Activated CD8-positive, alpha-beta memory T cell treated with anti-CD3 and anti-CD28 coated beads for 1 hour (primary cell): Measurements from ENCODE around the gene UBXN11.
"Not testable (repeated sequence)": the region's sequence is repeated elsewhere in the genome, so short reads cannot be mapped to it uniquely, and the experiment has no call there.

Source experiments
- DNase-seq, 2 donors: peaks; one replicate each; pipeline ENCODE4 v3.0.0-alpha.2; 2020; ENCODE audit warnings: low read depth in 1 of 2; ENCODE audit errors: extremely low read depth in 1 of 2

Gene UBXN11

DNA sequence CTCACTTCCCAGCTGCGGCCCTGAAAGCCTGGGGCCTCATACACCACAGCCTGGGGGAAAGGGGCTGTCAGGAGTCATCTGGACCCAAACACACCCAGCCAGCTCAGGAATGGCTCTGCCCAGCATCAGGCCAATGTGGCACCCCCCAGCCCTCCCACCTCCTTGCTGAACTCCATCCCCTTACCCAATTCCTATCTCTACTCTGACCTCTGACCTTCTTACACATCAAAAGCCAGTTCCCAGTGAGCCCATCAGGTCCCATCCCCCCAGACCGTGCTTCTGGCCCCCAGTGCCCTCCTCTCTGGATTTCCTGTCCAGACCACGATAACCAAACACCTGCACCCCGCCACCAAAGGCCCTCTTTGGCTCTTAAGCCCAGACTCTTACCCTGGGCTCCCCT, 31.2 kb upstream of the UBXN11 start:
- DNase-seq = no peak

DNA sequence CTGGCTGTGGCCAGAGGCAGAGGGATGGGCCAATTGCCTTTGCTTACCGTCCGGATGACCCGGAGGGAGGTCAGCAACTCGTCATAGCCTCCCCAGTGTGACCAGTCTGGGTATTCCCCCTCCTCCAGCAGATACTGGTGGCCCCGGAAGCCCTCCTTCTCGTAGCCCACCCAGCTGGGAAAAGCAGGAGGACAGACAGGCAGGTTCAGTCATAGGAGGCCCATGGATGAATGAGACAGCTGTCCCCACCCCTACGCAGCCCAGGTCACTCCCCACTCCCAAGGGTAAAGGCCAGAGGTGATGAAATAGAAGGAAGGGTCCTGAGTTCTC, 30.7 kb upstream of the UBXN11 start:
- DNase-seq = no peak

DNA sequence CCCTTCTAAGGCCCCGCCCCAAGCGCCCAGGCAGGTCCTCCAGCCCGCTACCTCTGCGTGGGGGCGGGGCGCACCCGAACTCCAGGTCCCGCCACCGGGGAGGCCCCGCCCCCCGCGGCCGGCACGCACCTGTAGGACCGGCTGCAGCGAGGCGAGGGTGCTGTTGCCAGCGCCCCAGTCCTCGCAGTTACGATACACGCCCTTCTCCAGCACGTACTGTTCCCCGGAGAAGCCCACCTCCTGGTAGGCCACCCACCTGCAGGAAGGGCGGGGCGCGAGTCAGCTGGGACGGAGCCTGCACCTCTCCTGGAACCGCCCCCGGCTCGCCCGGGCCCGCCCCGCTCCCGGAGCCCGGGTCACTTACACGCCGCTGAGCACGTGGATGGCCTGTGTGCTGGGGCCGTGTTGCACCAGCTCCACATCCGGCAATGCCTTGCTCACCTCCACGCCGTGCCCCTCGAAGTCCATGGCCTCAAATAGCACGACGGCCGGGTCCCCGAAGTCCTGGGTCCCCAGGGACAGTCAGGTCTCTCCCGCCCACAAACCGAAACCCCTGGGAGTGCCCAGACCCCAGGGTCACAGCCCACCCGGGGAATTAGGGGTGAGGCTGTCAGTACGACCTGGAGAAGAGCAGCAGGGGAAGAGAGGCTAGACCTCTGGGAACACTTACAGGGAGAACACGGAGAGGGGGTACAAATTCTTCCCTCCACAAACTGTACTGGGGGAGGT, 30.2 kb upstream of the UBXN11 start:
- DNase-seq = peak; percentile 62 to 80

DNA sequence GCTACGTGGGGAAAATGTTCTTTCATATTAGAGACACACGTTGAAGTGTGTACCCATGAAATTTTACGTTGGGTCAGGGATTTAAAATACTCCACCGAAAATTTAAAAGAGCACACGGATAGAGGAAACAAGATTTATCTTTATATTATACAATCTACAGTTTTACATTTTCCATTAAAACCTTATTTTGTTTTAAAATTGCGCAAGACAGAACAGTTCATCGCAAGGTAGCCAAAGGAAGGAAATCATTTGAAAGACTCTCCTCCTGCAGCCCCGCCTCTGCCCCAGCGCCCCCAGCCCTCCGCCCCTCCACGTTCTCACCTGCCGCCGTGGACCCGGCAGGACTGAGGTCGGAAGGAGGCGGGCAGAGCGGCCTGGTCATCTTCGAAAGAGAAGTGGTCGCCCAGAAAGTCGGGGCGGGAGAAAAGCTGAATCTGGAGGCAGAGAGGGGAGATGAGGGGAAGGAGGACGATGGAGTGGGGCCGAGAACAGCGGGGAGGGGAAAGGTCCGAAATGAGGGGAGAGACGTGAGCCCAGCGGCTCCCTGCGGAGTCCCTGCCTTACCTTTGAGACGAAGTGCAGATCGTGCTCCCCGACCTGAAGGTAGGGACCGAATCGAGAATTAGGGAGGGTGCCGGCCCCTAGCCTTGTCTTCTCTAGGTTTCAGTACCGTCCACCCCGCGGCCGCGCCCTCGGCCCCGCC, 29.5 kb upstream of the UBXN11 start:
- no peak for DNase-seq

DNA sequence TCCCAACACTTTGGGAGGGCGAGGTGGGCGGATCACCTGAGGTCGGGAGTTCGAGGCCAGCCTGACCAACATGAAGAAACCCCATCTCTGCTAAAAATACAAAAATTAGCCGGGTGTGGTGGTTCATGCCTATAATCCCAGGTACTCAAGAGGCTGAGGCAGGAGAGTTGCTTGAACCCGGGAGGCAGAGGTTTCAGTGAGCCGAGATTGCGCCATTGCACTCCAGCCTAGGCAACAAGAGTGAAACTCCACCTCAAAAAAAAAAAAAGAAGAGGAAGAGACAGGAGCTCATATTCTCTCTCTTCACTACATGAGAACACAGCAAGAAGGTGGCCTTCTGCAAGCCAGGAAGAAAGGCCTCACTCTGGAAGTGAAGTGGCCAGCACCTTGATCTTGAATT, 26.9 kb upstream of the UBXN11 start:
- not testable (repeated sequence) for DNase-seq

DNA sequence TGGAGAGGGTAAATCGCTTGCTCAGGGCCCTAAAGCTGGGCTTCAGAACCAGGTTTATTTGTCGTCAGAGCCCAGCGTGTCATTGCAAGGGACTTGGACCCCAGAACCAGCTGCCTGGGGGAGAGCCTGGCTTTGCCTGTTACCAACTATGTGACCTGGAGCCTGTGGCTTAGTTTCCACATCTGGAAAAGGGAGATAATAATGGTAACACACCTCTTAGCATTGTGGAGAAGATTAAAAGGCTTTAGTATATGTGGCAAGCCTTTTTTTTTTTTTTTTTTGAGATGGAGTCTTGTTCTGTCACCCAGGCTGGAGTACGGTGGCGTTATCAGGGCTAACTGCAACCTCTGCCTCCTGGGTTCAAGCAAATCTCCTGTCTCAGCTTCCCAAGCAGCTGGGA, 23.8 kb upstream of the UBXN11 start:
- no peak for DNase-seq

DNA sequence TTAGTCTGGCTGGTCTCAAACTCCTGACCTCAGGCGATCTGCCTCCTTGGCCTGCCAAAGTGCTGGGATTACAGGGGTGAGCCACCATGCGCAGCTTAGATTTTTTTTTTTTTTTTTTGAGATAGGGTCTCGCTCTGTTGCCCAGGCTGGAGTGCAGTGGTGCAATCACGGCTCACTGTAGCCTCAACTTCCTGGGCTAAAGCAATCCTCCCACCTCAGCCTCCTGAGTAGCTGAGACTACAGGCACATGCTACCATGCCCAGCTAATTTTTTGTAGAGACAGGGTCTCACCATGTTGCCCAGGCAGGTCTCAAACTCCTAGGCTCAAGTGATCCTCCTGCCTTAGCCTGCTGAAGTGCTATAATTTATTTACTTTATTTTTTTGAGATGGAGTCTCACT, 22.9 kb upstream of the UBXN11 start:
- DNase-seq = not testable (repeated sequence)

DNA sequence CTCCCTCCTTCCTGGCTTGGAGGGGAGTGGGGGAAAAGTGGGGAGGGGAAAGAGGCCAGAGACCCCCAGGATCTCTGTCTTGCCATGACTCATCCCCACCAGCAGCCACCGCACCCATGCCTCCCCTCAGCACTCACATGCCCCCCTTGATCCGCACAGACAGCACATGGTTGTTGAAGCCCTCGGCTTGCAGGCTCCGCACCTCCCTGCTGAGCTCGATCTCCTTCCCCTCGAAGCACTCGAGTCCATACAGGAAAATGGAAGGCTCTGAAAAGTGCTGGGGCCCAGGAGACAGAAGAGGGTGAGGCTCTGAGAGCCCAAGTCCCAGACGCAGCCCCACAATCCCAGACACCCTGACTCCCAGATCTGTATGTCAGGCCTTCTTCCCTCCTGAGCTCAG, 22.2 kb upstream of the UBXN11 start:
- no peak for DNase-seq

DNA sequence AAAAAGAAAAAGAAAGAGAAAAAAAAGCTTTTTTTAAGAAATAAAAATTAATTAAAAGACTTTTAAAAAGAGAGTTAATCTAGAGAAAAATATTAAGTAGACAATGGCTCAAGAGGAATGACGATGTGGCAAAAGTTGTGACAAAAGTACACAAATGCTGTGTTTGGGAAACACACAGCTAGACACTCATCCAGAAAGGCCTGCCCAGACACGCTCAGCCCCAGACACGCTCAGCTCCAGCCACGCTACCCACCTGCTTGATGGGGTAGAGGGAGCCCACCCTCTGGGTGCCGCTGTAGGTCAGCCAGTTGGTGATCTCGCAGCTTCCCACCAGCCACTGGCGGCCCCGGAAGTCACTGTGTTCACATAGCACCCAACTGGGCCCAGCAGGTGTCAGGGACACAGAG, 21.5 kb upstream of the UBXN11 start:
- DNase-seq = no peak

DNA sequence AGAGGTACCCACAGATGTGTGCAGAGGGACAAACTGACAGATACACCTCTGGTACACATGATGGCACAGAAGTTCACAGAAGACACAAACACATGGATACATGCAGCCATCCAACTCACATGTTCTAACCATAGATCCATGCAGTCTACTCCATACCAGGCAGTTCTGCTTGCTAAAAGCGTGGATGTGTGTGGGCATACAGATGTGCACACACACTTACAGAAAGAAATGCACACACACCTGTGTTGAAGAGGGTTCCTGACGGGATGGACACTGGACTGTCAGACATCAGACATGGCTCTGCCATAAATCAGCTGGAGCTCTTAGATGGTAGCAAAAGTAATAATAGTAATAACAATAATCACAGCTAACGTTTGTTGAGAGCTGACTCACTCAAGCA, 18.1 kb upstream of the UBXN11 start:
- DNase-seq = no peak

DNA sequence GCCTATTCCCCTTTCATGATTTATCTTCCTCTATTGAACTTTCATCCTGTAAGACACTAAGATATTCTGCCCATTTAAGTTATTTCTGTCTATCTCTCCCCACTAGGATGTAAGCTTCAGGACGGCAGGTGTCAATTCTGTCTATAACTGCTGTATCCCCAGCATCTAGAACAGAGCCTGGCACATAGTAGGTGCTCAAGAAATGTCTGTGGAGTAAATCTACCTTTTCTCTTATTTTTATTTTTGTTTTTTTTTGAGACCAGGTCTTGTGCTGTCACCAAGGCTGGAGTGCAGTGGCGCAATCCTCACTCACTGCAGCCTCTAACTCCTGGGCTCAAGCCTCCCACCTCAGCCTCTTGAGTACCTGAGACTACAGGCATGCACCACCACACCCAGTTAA, 16.9 kb upstream of the UBXN11 start:
- no peak for DNase-seq

DNA sequence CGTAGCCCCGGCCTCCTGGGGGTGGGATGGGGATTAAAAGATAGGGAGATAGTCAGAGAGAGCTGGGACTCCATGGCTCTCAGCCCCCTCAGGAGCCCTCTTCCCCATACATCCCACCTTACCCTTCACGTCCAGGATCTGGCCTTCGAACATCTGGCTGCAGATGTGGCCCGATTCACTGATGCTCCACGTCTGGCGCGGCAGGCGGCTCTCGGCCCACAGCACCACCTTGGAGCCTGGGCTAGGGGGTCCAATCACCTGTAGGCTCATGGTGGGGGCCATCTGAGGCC, 15.6 kb upstream of the UBXN11 start:
- DNase-seq = no peak

DNA sequence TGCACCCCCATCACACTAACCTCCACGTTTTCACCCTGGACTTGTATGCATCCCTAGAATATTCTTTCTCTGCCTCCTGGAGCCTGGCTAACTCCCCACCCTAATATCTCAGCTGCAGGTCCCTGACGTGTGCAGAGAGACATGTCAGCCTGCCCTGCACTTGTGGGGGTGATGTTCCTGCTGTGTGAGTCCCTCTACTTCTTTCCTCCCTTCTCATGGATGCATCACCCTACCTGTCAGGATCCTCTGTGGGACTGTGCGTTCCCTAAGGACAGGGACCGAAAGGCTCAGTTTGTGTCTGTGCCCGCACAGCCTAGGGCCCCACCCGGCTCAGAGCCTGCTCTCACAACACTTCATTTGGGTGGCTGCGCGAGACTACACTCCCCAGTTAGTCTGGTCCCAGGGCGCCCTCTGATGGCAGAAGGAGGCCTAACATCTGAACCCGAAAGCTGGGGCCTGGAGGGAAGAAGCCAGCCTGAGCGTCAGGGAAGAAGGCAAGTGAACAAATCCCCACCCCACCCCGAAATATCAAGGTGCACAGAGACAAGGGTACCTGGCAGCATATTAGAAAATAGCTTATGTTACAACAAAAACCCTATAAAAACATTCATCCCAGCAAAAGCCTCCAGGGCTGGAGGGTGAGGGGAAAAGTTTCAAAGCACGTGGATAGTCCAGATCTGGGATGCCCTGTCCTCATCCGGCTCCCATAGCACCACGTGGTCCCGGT, 15.0 kb upstream of the UBXN11 start:
- DNase-seq = peak; percentile 92

DNA sequence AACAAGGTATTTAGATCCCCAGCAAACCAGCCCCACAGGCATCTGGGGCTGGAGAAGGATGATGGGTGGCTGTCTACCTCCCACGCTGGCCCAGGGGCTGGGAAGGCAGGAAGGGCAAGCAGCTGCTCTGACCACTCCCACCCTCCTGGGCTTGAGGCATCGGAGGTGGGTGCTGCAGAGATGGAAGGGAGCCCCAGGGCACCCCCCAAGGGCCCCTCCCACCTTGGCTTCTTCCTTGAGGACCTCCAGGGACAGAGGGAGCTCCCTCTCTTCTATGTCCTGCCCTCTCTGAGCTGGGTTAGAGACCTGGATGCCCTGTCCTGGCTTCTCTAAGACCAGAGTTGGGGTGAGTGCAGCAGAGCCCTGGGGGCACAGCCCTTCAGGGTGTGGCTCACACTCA, 14.5 kb upstream of the UBXN11 start:
- no peak for DNase-seq

DNA sequence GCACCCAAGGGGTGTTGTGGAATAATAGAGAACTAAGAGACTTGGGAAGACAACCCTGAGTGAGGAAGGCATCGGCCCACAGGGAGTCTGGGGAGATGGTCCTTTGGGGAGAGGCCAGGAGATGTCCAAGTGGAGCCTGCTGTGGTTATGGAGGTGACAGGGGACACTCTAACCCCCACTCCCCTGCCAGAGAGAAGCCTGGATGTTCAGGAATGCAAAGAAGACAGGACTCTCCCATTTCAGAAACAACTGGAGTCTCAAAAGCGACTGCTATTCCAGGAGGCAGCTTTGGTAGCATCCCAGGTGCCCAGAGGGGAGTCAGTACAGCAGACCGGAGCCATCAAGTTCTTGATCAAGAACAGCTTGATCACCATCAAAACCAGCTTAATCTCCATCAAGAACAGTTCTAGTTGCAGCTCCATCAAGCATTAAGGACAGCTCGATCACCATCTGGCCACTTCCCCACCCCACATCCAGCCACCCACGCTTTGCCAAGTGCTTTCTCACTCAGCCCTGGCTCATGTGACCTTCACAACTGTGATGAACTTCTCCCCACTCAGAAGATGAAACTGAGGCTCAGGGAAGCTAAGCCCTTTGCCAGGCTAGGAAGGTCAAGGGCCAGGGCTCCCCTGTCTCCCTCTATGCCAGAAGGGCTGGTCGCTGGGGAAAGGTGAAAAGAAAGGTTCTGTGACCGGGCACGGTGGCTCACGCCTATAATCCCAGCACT, 12.1 kb upstream of the UBXN11 start:
- DNase-seq = no peak

DNA sequence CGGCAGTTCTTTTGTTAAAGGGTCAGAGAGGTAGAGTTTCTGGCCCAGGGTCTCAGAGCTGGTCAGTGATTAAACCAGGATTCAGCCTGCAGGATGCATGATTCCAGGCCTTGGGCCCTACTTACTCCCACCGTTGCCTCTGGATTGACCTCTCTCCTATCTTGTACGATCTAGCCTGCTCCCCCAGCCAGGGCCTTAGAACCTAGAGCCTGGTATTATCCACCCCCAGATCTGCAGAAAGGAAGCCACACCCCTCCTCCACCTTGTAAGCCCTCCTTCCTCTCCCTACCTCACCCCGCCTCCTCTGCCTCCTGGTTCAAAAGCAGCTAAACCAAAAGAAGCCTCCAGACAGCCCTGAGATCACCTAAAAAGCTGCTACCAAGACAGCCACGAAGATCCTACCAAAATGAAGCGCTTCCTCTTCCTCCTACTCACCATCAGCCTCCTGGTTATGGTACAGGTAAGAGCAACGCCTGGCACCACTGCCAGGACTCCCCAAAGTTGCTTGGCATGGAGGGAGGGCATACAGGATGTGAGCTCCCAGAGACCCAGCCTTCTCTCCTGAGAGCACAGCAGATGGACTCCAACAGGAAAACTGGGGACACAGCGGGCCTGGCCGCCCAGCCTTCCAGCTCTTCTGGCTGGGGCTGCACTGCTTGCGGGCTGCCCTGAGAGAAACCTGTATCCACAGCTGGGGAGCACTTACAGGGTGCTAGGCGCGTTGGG, 11.3 kb upstream of the UBXN11 start, which contains the start of gene CD52:
Gene CD52, plus strand, starts transcription at position 347 of the 726 bp plus-strand sequence. Its CDS starts 60 bp downstream, at position 407.
- DNase-seq = peak; percentile 46 to 63

DNA sequence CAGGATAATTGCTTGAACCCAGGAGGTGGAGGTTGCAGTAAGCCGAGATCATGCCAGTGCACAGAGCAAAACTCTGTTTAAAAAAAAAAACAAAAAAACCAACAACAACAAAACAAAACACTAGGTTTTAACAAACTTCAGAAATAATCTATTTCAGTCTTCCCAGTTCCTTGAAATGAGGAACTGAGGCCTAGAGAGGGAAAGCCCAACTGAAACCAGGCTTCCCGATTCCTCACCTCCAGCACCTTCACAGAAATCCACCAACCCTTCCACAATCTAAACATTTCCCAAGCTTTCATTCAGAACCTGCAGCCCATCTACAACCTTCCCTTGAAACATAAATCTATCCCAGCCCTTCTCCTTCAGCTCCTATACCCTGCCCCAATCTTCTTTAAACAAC, 10.7 kb upstream of the UBXN11 start:
- DNase-seq = no peak

DNA sequence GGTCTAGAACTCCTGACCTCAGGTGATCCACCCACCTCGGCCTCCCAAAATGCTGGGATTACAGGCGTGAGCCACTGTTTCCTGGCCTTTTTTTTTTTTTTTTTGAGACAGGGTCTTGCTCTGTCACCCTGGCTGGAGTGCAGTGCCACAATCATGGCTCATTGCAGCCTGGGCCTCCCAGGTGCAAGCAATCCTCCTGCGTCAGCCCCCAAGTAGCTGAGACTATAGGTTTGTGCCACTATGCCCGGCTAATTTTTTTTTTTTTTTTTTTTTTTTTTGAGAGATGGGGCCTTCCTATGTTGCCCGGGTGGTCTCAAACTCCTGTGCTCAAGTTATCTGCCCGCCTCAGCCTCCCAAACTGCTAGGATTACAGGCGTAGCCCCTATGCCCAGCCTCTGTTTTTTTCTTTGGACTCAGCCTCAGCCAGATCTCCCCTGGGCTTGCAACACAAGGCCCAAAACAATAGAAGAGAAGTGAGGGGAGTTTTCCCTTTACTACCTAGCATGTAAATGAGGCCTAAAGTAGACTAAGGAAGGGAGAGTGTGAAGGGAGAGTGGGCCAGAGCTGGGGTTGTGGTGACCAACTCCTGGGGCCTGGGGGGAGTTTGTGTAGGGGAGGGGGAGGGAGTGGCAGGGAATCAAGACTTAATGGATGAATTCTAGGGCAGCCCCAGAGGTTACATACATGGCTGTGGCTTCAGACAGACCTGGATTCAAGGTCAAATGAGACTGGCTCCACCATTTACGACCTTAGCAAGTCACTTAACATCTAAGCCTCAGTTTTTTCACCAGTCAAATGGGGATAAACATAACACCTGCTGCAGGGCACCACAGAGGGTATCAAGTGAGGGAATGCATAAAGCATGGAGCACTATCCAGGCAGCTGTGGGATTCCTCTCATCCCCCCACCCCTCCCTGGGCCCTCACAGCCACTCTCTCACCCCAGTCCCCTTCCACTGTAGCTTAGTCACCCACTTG, 9.7 kb upstream of the UBXN11 start:
- no peak for DNase-seq

DNA sequence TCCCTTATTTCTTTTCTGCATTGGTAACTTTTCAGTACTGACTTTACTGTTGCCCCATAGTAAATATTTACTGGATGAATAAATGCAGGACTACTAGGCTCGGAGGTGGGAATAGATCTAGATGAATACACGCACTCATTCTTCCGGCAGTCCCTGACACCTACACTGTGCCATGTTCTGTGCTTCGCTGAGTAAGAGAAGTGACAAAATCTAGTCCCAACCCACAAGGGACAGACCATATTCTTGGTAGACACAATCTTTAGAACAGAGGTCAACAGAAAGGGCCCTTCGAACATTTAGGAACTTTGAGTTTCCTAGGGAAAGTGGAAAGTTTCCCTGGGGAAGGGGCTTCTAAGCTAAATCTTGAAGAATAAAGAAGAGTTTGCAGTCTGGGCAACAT, 8.1 kb upstream of the UBXN11 start:
- no peak for DNase-seq
